Body of pancreas (tissue), 4 donors: Measurements from ENCODE around the gene TET3.

Source experiments
- CTCF ChIP-seq, 7 experiments: fragments of 450-650 bp in 4 of 7; fragments of 200-600 bp in 3 of 7; sonication (generic) in 3 of 7; IDR thresholded peaks; one replicate each; pipeline ENCODE4 v1.5.1; 2016 to 2019; ENCODE audit warnings: antibody characterized with exemption in 7 of 7
- POLR2A ChIP-seq, 3 donors: fragments of 450-650 bp; IDR thresholded peaks; one replicate each; pipeline ENCODE4 v1.6.1; 2016; ENCODE audit warnings: antibody characterized with exemption in 3 of 3, mild to moderate bottlenecking in 2 of 3

DNA sequence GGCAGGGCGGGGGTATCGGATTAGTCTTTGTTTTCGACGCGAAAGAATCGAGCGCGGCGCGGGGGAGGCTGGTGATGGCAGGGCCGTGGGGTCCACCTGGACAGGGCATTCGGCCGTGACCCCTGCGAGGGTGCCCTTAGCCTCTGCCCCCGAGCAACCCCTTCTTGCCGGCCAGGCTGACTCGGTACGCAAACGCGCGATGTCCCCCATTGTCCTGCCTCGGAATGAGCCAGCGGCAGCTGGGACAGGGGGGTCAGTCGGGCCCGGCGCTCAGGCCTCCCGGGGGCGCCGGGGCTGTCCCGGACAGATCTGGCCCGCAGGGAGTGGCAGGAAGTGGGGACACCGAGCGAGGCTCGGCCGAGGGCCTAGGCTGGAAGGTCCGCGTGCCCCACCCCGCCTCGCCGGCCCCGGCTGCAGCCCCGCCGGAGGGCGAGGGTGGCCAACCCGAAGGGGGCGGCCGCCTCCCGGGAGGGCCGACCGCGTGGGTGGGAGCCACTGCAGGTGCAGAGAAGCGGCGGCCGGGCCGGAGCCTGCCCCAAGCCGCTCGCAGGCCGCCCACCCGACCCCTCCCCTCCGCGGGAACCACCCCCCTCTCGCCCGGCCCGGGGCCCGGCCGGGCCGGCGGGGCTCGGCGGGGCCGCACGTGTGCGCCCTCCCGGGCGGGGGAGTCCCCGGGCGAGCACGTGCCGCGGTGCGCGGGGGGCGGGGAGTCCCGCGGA lies at the start of gene TET3:
- TF ChIP-seq CTCF (IDR thresholded peaks at IDR 0.05) (no peak), POLR2A (IDR thresholded peaks at IDR 0.05) (no peak)
